Thymus (tissue), 14 donors: ENCODE measurements around the gene SPHK2. TPM values are rescaled to one million over a fixed set of nuclear protein-coding genes. Genes with fewer than 3 reads are reported as not detected.
"Not testable (repeated sequence)": the region's sequence is repeated elsewhere in the genome, so short reads cannot be mapped to it uniquely, and the experiment has no call there.

Experiments
- DNase-seq, 9 donors: peaks; one replicate each; pipeline ENCODE4 v3.0.0-alpha.2; 2013; ENCODE audit warnings: low spot score in 9 of 9, low read depth in 6 of 9, missing footprints in 1 of 9
- H3K27ac ChIP-seq, 2 donors: one replicate each; pipeline ENCODE4 v1.5.1; 2013; ENCODE audit warnings: control low read depth in 1 of 2, low read depth in 1 of 2, low read length in 1 of 2, mild to moderate bottlenecking in 1 of 2, moderate library complexity in 1 of 2
- H3K27me3 ChIP-seq, 2 donors: one replicate each; pipeline ENCODE4 v1.5.1; 2013; ENCODE audit warnings: low read length in 1 of 2; ENCODE audit not compliant: control insufficient read depth in 2 of 2, insufficient read depth in 1 of 2
- H3K36me3 ChIP-seq, 2 donors: one replicate each; pipeline ENCODE4 v1.5.1; 2013; ENCODE audit warnings: low read length in 1 of 2, mild to moderate bottlenecking in 1 of 2, moderate library complexity in 1 of 2; ENCODE audit not compliant: control insufficient read depth in 2 of 2, insufficient read depth in 2 of 2
- H3K4me1 ChIP-seq, 2 donors: one replicate each; pipeline ENCODE4 v1.5.1; 2013; ENCODE audit warnings: low read length in 2 of 2; ENCODE audit not compliant: control insufficient read depth in 2 of 2, insufficient read depth in 2 of 2
- H3K4me3 ChIP-seq, 2 donors: one replicate each; pipeline ENCODE4 v1.5.1; 2013; ENCODE audit warnings: low read length in 2 of 2, control low read depth in 1 of 2, mild to moderate bottlenecking in 1 of 2
- H3K9me3 ChIP-seq, 2 donors: one replicate each; pipeline ENCODE4 v1.5.1; 2013; ENCODE audit warnings: low read length in 1 of 2, mild to moderate bottlenecking in 1 of 2; ENCODE audit not compliant: control insufficient read depth in 2 of 2, insufficient read depth in 1 of 2
- WGBS: extraction: QIAGEN DNeasy Blood & Tissue Kit; methylation state at CpG from one replicate; pipeline ENCODE4 v1.1.7; 2013; 5-methylcytosine and 5-hydroxymethylcytosine counted together
- long read RNA-seq, 10 donors: transcript quantifications; one replicate each; lab custom pipeline, GENCODE V29; 2026
- polyA plus RNA-seq: library from polyadenylated mRNA; stranded (reverse); fragments of 200-250 nt; gene quantifications from one replicate; pipeline ENCODE4 v1.2.3, GENCODE V29; 2013
- total RNA-seq: library from RNA; stranded (reverse); fragments of 120-200 nt; gene quantifications from one replicate; pipeline ENCODE4 v1.2.4, GENCODE V29; 2013
- donor health status: healthy.

The SPHK2 gene, protein sequence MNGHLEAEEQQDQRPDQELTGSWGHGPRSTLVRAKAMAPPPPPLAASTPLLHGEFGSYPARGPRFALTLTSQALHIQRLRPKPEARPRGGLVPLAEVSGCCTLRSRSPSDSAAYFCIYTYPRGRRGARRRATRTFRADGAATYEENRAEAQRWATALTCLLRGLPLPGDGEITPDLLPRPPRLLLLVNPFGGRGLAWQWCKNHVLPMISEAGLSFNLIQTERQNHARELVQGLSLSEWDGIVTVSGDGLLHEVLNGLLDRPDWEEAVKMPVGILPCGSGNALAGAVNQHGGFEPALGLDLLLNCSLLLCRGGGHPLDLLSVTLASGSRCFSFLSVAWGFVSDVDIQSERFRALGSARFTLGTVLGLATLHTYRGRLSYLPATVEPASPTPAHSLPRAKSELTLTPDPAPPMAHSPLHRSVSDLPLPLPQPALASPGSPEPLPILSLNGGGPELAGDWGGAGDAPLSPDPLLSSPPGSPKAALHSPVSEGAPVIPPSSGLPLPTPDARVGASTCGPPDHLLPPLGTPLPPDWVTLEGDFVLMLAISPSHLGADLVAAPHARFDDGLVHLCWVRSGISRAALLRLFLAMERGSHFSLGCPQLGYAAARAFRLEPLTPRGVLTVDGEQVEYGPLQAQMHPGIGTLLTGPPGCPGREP
- total RNA-seq (4.6 TPM), polyA plus RNA-seq (13.4 TPM)
- long read RNA-seq, donor 1: 0 reads
- long read RNA-seq, donor 2, transcript SPHK2-207 (1 exons, 1,786 nt): major isoform, 7 of 11 reads
- long read RNA-seq, donor 2, partial matches to known transcripts: 0 of 11 reads
- long read RNA-seq, donor 2, other reads (novel, unspliced or antisense): 0 of 11 reads
- long read RNA-seq, donor 3, partial matches to known transcripts: 7 of 24 reads
- long read RNA-seq, donor 3, other reads (novel, unspliced or antisense): 9 of 24 reads
- long read RNA-seq, donor 4, partial matches to known transcripts: 0 of 21 reads
- long read RNA-seq, donor 4, other reads (novel, unspliced or antisense): 20 of 21 reads
- long read RNA-seq, donor 5, partial matches to known transcripts: 0 of 4 reads
- long read RNA-seq, donor 5, other reads (novel, unspliced or antisense): 0 of 4 reads
- long read RNA-seq, donor 6, partial matches to known transcripts: 0 of 4 reads
- long read RNA-seq, donor 6, other reads (novel, unspliced or antisense): 0 of 4 reads
- long read RNA-seq, donor 7, partial matches to known transcripts: 19 of 34 reads
- long read RNA-seq, donor 7, other reads (novel, unspliced or antisense): 14 of 34 reads
- long read RNA-seq, donor 8, partial matches to known transcripts: 0 of 2 reads
- long read RNA-seq, donor 8, other reads (novel, unspliced or antisense): 0 of 2 reads
- long read RNA-seq, donor 9, partial matches to known transcripts: 0 of 3 reads
- long read RNA-seq, donor 9, other reads (novel, unspliced or antisense): 0 of 3 reads
- long read RNA-seq, donor 10, partial matches to known transcripts: 6 of 9 reads
- long read RNA-seq, donor 10, other reads (novel, unspliced or antisense): 0 of 9 reads

DNA sequence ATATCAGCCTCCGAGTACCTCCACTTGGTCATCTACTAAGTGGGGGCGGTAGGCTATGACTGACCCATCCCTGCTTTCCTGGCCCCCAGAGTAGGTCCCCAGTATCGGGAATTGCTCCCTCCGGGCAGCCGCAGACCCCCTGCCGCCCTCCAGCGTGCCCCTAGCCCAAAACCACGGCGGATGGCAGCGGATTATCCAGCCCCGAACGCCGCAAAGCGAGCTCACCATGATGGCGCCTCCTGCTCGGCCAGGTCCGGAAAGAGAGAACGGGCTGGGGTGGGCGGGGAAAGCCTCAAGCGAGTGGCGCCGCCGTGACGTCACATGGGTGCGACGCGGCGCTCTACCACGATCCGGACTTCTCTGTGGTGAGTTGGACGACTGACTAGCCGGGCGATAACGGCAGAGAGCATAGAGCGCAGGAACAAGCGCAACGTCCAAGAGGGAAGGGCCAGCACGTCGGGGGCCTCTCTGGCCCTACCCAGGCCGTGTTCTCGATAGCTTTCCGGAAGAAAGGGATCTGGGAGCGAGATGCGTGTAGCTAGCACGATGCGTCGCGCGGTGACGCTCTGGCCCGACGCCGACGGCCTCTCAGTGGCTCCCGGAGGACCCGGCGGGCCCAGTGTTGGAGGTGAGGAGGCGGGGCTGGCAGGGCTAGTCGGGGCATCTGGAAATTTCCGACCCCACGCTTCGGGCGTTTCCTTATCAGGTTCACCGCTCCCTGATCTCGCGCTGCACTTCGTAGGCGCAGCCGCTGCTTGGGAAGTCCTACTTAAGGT is at the start of gene SPHK2, which contains the start of gene RPL18:
TSS of gene SPHK2 (plus strand) at position 591 of the 776 bp plus-strand sequence. CDS start 1,009 bp downstream, outside the sequence.
TSS of gene RPL18 (minus strand) at position 263 of the 776 bp plus-strand sequence. CDS start at position 228, 35 bp downstream.
- Histone ChIP-seq H3K36me3 (peaks cover 37% of the 10 kb centered on the region in 2 donors), H3K9me3 (no peaks in the 10 kb centered on the region), H3K4me3 (peak within 1 kb of the TSS; percentile 81 to 87), H3K27ac (peak within 1 kb of the TSS; percentile 90 to 92), H3K27me3 (no peaks in the 10 kb centered on the region), H3K4me1 (peaks cover 16 to 41% of the 10 kb centered on the region in 2 donors)
- under 1% methylated on average over 69 of the region's 69 CpGs for WGBS
- peak; percentile 96 to 99 (median 97) for DNase-seq

DNA sequence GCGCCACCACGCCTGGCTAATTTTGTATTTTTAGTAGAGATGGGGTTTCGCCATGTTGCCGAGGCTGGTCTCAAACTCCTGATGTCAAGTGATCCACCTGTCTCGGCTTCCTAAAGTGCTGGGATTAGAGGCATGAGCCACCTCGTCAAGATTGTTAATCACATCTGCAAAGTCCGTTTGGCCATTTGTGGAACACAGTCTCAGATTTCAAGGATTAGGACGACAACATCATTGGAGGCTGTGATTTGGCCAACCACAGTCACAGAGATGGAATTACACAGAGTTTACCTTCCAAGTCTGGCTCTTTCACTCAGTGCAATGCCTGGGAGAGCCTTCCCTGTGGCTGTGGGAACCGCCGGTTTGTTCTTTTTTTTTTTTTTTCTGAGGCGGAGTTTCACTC is 49.5 kb upstream of the SPHK2 start:
- no peaks in the 10 kb centered on the region for H3K9me3 ChIP-seq
- H3K27ac ChIP-seq: no peak overlapping the region
- peaks cover 3 to 22% of the 10 kb centered on the region in 2 donors for H3K27me3 ChIP-seq
- DNase-seq: no peak
- H3K36me3 ChIP-seq: no peaks in the 10 kb centered on the region
- WGBS: 73% methylated on average over 11 of the region's 11 CpGs
- H3K4me1 ChIP-seq: no peaks in the 10 kb centered on the region
- H3K4me3 ChIP-seq: no peak overlapping the region

DNA sequence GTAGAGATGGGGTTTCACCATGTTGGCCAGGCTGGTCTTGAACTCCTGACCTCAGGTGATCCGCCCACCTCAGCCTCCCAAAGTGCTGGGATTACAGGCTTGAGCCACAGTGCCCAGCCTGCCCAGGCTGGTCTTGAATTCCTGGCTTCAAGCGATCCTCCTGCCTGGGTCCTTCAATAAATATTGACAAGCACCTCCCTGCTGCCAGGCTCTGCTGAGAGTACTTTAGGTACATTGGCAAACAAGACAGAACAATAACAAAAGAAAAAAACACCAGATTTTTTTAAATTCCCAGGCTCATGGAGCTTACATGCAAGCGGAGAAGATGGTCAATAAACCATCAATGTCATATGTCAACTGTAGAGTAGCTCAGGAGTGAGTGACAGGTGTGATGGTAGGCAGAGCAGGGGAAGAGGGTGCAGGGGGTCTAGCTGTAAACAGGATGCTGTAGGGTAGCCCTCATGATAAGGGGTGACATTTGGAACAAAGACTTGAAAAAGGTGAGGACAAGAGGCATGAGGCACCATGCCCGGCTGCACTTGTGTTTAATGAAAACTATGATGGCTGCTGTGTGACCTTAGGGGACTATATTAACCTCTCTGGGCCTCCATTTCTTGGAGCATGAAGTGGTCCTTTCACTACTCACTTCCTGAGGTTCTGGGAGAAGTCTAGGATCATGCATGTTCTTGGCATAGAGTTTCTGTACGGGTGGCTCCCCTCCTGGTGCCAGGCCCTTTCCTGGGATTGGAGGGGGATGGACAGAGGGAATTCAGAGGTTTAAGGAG is 47.7 kb upstream of the SPHK2 start:
- H3K36me3 ChIP-seq: no peaks in the 10 kb centered on the region
- no peak overlapping the region for H3K4me3 ChIP-seq
- peaks cover 3 to 22% of the 10 kb centered on the region in 2 donors for H3K27me3 ChIP-seq
- no peak for DNase-seq
- WGBS: 77% methylated on average over 5 of the region's 5 CpGs
- H3K9me3 ChIP-seq: no peaks in the 10 kb centered on the region
- no peak overlapping the region for H3K27ac ChIP-seq
- H3K4me1 ChIP-seq: no peaks in the 10 kb centered on the region

- 85% methylated on average over 12 of the region's 12 CpGs for WGBS
- Histone ChIP-seq H3K27me3 (peaks cover 0 to 15% of the 10 kb centered on the region in 2 donors), H3K4me3 (no peak overlapping the region), H3K9me3 (no peaks in the 10 kb centered on the region), H3K27ac (no peak overlapping the region), H3K4me1 (no peaks in the 10 kb centered on the region), H3K36me3 (no peaks in the 10 kb centered on the region)
- DNase-seq: no peak
These were observed 46.2 kb upstream of the SPHK2 start for GRCh38 chr19:48573163-48573505.

DNA sequence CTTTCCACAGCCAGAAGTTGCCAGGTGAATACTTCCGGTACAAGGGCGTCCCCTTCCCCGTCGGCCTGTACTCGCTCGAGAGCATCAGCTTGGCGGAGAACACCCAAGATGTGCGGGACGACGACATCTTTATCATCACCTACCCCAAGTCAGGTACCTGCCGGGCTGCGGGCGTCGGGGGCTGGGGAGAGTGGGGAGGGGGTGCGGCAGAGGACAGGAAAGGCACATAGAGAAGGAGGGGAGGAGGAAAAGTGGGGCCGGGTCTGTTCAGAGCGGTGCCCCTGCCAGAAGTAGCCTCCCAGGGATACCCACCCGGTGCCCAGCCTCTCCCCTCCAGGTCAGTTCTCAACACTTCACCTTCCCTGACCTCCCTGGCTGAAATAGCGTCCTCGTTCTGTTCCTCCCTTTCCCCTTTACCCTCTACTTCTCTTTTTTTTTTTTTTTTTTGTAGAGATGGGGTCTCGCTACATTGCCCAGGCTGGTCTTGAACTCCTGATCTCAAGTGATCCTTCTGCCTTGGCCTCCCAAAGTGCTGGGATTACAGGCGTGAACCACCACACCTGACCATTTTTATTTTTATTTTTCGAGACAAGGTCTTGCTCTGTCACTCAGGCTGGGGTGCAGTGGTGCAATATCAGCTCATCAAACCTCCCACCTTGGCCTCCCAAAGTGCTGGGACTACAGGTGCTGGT is 43.2 kb upstream of the SPHK2 start:
- no peak for DNase-seq
- Histone ChIP-seq H3K27ac (no peak overlapping the region), H3K9me3 (no peaks in the 10 kb centered on the region), H3K27me3 (peaks cover 0 to 3% of the 10 kb centered on the region in 2 donors), H3K36me3 (no peaks in the 10 kb centered on the region), H3K4me1 (no peaks in the 10 kb centered on the region), H3K4me3 (no peak overlapping the region)
- 86% methylated on average over 23 of the region's 23 CpGs for WGBS

GRCh38 chr19:48577908-48578307 is 41.4 kb upstream of the SPHK2 start:
- not testable (repeated sequence) for H3K4me3 ChIP-seq, DNase-seq, H3K9me3 ChIP-seq, H3K27ac ChIP-seq, H3K4me1 ChIP-seq, H3K36me3 ChIP-seq, H3K27me3 ChIP-seq
- 87% methylated on average over 7 of the region's 7 CpGs for WGBS

GRCh38 chr19:48578891-48579290 is 40.4 kb upstream of the SPHK2 start:
- no peaks in the 10 kb centered on the region for H3K36me3 ChIP-seq
- no peaks in the 10 kb centered on the region for H3K27me3 ChIP-seq
- H3K4me3 ChIP-seq: no peak overlapping the region
- H3K4me1 ChIP-seq: no peaks in the 10 kb centered on the region
- no peaks in the 10 kb centered on the region for H3K9me3 ChIP-seq
- 71% methylated on average over 3 of the region's 3 CpGs for WGBS
- no peak overlapping the region for H3K27ac ChIP-seq
- DNase-seq: no peak
